ENCODE measurements around the gene ATP8B4.

ATP8B4 gene

GRCh38 chr15:49847423-49848281, 271.4 kb downstream of the ATP8B4 start:
- DNase-seq = no peak

- DNase-seq = no peak
Observed at GRCh38 chr15:49844390-49844789, 274.6 kb downstream of the ATP8B4 start.

GRCh38 chr15:49843725-49844124, 275.3 kb downstream of the ATP8B4 start:
- no peak for DNase-seq

- no peak for DNase-seq
Observed at GRCh38 chr15:49842031-49842730, 276.9 kb downstream of the ATP8B4 start.

- no peak for DNase-seq
Observed at GRCh38 chr15:49832511-49832910, 286.5 kb downstream of the ATP8B4 start.

GRCh38 chr15:49831206-49831965, 287.6 kb downstream of the ATP8B4 start:
- no peak for DNase-seq

- DNase-seq = no peak
Observed at GRCh38 chr15:49830391-49830790, 288.6 kb downstream of the ATP8B4 start.

- DNase-seq = no peak
Observed at GRCh38 chr15:49827311-49827710, 291.7 kb downstream of the ATP8B4 start.

- no peak for DNase-seq
Observed at GRCh38 chr15:49826640-49827234, 292.3 kb downstream of the ATP8B4 start.

- no peak for DNase-seq
Observed at GRCh38 chr15:49824775-49825099, 294.3 kb downstream of the ATP8B4 start.

GRCh38 chr15:49823987-49824774, 294.9 kb downstream of the ATP8B4 start:
- no peak for DNase-seq

GRCh38 chr15:49817100-49817499, 301.9 kb downstream of the ATP8B4 start:
- DNase-seq = no peak

- no peak for DNase-seq
Observed at GRCh38 chr15:49815950-49816349, 303.1 kb downstream of the ATP8B4 start.

GRCh38 chr15:49815526-49815925, 303.5 kb downstream of the ATP8B4 start:
- no peak for DNase-seq

GRCh38 chr15:49814709-49815108, 304.3 kb downstream of the ATP8B4 start:
- no peak for DNase-seq

- DNase-seq = no peak
Observed at GRCh38 chr15:49813625-49814024, 305.4 kb downstream of the ATP8B4 start.

GRCh38 chr15:49810720-49811119, 308.3 kb downstream of the ATP8B4 start:
- DNase-seq = no peak

GRCh38 chr15:49809894-49810609, 309.0 kb downstream of the ATP8B4 start:
- no peak for DNase-seq

- DNase-seq = no peak
Observed at GRCh38 chr15:49808341-49808740, 310.7 kb downstream of the ATP8B4 start.
